ENCODE data around the gene RPP38.

The RPP38 gene

DNA sequence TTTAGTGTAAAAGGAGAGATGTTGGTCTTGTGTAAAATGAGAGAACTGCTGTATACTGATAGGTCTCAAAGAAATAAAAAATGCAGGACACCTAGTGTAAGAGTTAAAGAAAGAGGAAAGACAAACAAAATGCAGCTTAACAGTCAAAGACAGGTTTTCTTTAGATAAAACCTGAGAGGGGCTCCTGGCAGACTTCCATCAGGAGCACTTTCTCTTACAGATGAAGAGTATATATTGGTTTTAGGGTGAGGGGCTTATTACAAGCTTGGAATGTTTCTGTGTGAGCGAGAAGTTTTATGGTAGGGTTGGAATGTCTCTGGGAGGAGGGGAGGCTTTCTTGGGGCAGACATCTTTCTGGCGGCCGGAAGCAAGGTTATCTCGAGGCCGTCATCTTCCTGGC is 24.8 kb upstream of the RPP38 start:
- Histone ChIP-seq H3K9me3 (ENCODE audit: control insufficient read depth in 2 of 2, low read length in 2 of 2) (no peaks in the 10 kb centered on the region), H3K27me3 (ENCODE audit: control insufficient read depth in 2 of 2, insufficient read depth in 2 of 2, low read length in 2 of 2) (no peaks in the 10 kb centered on the region), H3K4me1 (ENCODE audit: control insufficient read depth in 2 of 2, insufficient read depth in 2 of 2, low read length in 2 of 2) (no peaks in the 10 kb centered on the region), H3K27ac (ENCODE audit: low read depth in 2 of 2, low read length in 2 of 2) (no peak overlapping the region), H3K36me3 (ENCODE audit: control insufficient read depth in 2 of 2, insufficient read depth in 2 of 2, low read length in 2 of 2) (no peaks in the 10 kb centered on the region), H3K9ac (ENCODE audit: low read depth in 1 of 2, low read length in 2 of 2) (no peak overlapping the region), H3K4me3 (ENCODE audit: low read length in 2 of 2) (no peak overlapping the region)

DNA sequence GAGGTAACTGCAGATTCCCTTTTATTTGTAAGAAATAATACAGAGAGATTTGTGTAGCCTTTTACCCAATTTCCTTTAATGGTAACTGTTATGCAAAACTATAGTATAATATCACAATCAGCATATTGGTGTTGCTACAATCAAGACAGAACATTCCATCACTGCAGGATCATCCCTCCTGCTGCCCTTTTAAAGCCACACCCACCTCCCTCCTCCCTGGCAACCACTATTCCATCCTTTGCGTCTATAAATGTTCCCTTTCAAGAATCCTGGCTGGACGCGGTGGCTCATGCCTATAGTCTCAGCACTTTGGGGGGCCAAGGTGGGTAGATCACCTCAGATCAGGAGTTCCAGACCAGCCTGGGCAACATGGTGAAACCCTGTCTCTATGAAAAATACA is 21.7 kb upstream of the RPP38 start:
- no peak overlapping the region for H3K27ac ChIP-seq (ENCODE audit: low read depth in 2 of 2, low read length in 2 of 2)
- no peaks in the 10 kb centered on the region for H3K4me1 ChIP-seq (ENCODE audit: control insufficient read depth in 2 of 2, insufficient read depth in 2 of 2, low read length in 2 of 2)
- H3K36me3 ChIP-seq (ENCODE audit: control insufficient read depth in 2 of 2, insufficient read depth in 2 of 2, low read length in 2 of 2) = no peaks in the 10 kb centered on the region
- no peak overlapping the region for H3K4me3 ChIP-seq (ENCODE audit: low read length in 2 of 2)
- no peak overlapping the region for H3K9ac ChIP-seq (ENCODE audit: low read depth in 1 of 2, low read length in 2 of 2)
- no peaks in the 10 kb centered on the region for H3K27me3 ChIP-seq (ENCODE audit: control insufficient read depth in 2 of 2, insufficient read depth in 2 of 2, low read length in 2 of 2)
- H3K9me3 ChIP-seq (ENCODE audit: control insufficient read depth in 2 of 2, low read length in 2 of 2) = no peaks in the 10 kb centered on the region

DNA sequence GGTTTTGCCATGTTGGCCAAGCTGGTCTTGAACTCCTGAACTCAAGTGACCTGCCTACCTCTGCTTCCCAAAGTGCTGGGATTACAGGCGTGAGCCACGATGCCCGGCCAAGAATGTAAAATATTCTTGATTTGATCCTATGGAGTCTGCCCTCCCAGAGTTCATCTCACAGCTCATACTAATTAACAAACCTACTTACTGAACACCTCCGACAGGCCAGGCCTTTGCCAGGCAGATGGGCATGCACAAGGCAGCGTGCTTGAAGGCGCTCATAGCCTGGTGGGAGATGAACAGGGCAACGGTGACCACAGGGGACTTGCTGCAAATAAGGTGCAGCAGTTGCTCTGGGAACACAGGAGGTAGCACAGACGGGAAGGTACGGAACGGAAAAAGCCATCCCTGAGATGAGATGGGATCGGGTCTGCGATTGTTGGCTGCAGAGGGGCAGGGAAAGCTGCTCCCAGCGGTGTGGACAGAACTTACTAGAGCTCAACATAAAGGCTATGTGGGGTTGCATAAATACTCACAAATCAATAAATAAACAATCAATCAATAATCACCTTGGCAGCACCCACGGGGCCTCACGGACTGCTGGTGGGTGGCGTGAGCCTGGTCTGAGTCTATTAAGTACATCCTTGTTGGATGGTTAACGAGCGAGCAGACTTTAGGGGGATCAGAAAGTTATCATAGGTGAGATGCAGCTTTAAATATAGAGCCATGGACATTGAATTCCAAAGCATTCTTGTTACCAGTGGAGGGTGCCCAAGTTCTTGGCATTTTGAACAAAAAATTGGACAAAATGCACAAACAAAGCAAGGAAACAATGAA is 13.3 kb upstream of the RPP38 start:
- no peaks in the 10 kb centered on the region for H3K27me3 ChIP-seq (ENCODE audit: control insufficient read depth in 2 of 2, insufficient read depth in 2 of 2, low read length in 2 of 2)
- no peak overlapping the region for H3K27ac ChIP-seq (ENCODE audit: low read depth in 2 of 2, low read length in 2 of 2)
- no peaks in the 10 kb centered on the region for H3K9me3 ChIP-seq (ENCODE audit: control insufficient read depth in 2 of 2, low read length in 2 of 2)
- H3K4me1 ChIP-seq (ENCODE audit: control insufficient read depth in 2 of 2, insufficient read depth in 2 of 2, low read length in 2 of 2) = peaks cover 6% of the 10 kb centered on the region in 2 donors
- no peaks in the 10 kb centered on the region for H3K36me3 ChIP-seq (ENCODE audit: control insufficient read depth in 2 of 2, insufficient read depth in 2 of 2, low read length in 2 of 2)
- H3K4me3 ChIP-seq (ENCODE audit: low read length in 2 of 2) = peak overlapping the region; percentile 61 to 65
- peak overlapping the region; percentile 18 to 20 for H3K9ac ChIP-seq (ENCODE audit: low read depth in 1 of 2, low read length in 2 of 2)

DNA sequence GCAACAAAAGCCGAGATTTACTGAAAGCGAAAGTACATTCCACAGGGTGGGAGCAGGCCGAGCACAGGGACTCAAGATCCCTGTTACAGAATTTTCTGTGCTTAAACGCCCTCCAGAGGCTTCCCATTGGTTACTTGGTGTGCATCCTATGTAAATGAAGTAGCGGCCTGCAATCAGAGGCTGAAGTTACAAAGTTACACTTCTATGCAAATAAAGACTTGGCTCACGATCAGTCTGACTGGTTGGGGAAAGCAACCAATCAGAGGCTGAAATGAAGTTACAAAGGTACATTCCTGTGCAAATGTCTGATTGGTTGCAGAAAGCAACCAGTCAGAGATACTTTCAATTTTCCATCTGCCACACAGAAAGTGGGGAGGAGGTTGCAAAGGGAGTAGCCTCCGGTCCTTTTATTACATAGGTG is 12.6 kb upstream of the RPP38 start:
- Histone ChIP-seq H3K4me3 (ENCODE audit: low read length in 2 of 2) (peak overlapping the region; percentile 61 to 65), H3K9me3 (ENCODE audit: control insufficient read depth in 2 of 2, low read length in 2 of 2) (no peaks in the 10 kb centered on the region), H3K4me1 (ENCODE audit: control insufficient read depth in 2 of 2, insufficient read depth in 2 of 2, low read length in 2 of 2) (peaks cover 6% of the 10 kb centered on the region in 2 donors), H3K27me3 (ENCODE audit: control insufficient read depth in 2 of 2, insufficient read depth in 2 of 2, low read length in 2 of 2) (no peaks in the 10 kb centered on the region), H3K9ac (ENCODE audit: low read depth in 1 of 2, low read length in 2 of 2) (peak overlapping the region in 1 of 2 donors; percentile 18), H3K27ac (ENCODE audit: low read depth in 2 of 2, low read length in 2 of 2) (no peak overlapping the region), H3K36me3 (ENCODE audit: control insufficient read depth in 2 of 2, insufficient read depth in 2 of 2, low read length in 2 of 2) (no peaks in the 10 kb centered on the region)

DNA sequence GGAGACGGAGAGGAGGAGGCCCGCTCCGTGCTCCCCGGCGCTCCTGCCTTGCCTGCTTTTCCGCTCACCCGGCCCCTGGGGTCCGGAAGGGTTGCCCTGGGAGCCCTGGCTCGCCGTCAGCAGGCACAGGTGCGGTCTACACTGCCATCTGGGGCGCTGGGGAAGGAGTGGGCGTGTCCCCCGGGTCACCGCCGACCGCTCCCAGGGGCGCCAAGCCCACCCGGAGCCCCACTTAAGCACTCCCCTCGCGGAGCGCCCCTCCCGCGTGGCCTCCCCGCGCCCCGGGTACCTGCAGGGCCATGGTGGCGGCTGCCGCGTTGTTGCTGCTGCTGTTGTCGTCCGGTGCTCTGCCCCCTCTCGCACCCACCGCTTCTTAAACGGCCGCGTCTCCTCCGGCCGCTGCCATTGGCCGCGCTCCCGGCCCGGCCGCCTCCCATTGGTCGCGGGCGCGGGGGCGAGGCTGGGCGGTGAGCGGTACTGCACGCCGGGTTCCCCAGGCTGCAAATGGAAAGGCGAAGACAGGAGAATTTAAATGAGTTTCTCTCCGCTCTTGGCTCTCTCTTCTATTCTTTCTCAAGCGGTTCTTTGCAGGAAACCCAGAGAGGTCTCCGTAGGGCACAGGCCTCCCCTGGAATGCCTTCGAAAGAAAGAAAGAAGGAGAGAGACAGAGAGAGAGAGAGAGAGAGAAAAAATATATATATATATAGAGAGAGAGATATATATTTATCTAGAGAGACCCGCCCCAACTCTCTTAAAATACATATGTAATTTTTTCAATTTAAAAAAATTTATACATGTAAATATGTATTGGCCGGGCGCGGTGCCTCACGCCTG is 8.5 kb upstream of the RPP38 start, which contains the start of gene ACBD7:
Gene ACBD7 (minus strand): TSS at position 349 of the 834 bp plus-strand sequence. CDS start 48 bp downstream, at position 301.
- H3K27me3 ChIP-seq (ENCODE audit: control insufficient read depth in 2 of 2, insufficient read depth in 2 of 2, low read length in 2 of 2) = no peaks in the 10 kb centered on the region
- H3K9ac ChIP-seq (ENCODE audit: low read depth in 1 of 2, low read length in 2 of 2) = peak within 1 kb of the TSS in 1 of 2 donors; percentile 53
- H3K27ac ChIP-seq (ENCODE audit: low read depth in 2 of 2, low read length in 2 of 2) = no peak within 1 kb of the TSS

DNA sequence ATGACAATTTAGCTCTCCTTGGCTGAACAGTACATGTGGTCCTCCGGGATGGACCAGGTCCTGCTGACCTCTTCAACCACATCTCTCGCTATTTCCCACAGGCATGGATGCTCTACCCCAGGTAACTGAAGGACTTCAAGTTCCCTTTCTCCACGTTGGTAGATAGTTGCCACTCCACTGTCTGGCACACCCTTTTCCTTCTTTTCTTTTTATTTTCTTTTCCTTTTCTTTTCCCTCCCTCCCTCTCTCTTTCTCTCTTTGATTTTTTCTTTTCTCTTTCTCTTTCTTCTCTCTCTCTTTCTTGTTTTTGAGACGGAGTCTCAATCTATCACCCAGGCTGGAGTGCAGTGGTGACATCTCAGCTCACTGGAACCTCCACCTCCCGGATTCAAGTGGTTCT is 5.7 kb upstream of the RPP38 start:
- Histone ChIP-seq H3K9me3 (ENCODE audit: control insufficient read depth in 2 of 2, low read length in 2 of 2) (no peaks in the 10 kb centered on the region), H3K27ac (ENCODE audit: low read depth in 2 of 2, low read length in 2 of 2) (no peak overlapping the region), H3K9ac (ENCODE audit: low read depth in 1 of 2, low read length in 2 of 2) (no peak overlapping the region), H3K4me1 (ENCODE audit: control insufficient read depth in 2 of 2, insufficient read depth in 2 of 2, low read length in 2 of 2) (peaks cover 3 to 8% of the 10 kb centered on the region in 2 donors), H3K4me3 (ENCODE audit: low read length in 2 of 2) (no peak overlapping the region), H3K27me3 (ENCODE audit: control insufficient read depth in 2 of 2, insufficient read depth in 2 of 2, low read length in 2 of 2) (no peaks in the 10 kb centered on the region), H3K36me3 (ENCODE audit: control insufficient read depth in 2 of 2, insufficient read depth in 2 of 2, low read length in 2 of 2) (no peaks in the 10 kb centered on the region)

More for the DNA sequence above, 8.5 kb upstream of the RPP38 start, which contains the start of gene ACBD7:
- peak within 1 kb of the TSS; percentile 65 to 71 for H3K4me3 ChIP-seq (ENCODE audit: low read length in 2 of 2)
- no peaks in the 10 kb centered on the region for H3K36me3 ChIP-seq (ENCODE audit: control insufficient read depth in 2 of 2, insufficient read depth in 2 of 2, low read length in 2 of 2)
- H3K4me1 ChIP-seq (ENCODE audit: control insufficient read depth in 2 of 2, insufficient read depth in 2 of 2, low read length in 2 of 2) = peaks cover 6% of the 10 kb centered on the region in 2 donors
- no peaks in the 10 kb centered on the region for H3K9me3 ChIP-seq (ENCODE audit: control insufficient read depth in 2 of 2, low read length in 2 of 2)

DNA sequence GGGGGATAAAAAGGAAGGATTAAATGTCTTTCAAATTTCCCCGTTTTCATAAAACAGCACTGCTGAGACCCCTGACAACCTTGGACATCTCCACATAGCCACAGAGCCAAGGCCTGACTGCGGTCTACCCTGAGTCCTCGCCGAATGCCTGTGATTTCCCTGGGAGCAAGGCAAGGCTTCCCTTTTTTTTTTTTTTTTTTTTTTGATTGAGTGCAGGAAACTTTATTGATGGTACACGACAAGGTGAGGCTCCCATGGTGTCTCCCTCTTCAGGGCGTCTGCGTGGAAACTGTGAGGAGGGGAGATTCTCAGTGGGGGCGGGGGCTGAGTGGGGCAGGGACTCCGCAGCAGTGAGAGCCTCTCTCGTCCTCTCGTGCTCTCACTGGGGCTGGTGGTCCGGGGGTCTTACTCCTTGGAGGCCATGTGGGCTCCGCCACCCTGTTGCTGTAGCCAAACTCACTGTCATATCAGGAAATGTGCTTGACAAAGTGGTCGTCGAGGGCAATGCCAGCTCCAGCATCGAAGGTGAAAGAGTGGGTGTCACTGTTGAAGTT is 4.2 kb upstream of the RPP38 start:
- H3K27ac ChIP-seq (ENCODE audit: low read depth in 2 of 2, low read length in 2 of 2) = no peak overlapping the region
- H3K4me1 ChIP-seq (ENCODE audit: control insufficient read depth in 2 of 2, insufficient read depth in 2 of 2, low read length in 2 of 2) = peaks cover 7 to 12% of the 10 kb centered on the region in 2 donors
- no peaks in the 10 kb centered on the region for H3K27me3 ChIP-seq (ENCODE audit: control insufficient read depth in 2 of 2, insufficient read depth in 2 of 2, low read length in 2 of 2)
- no peak overlapping the region for H3K9ac ChIP-seq (ENCODE audit: low read depth in 1 of 2, low read length in 2 of 2)
- H3K36me3 ChIP-seq (ENCODE audit: control insufficient read depth in 2 of 2, insufficient read depth in 2 of 2, low read length in 2 of 2) = no peaks in the 10 kb centered on the region
- no peak overlapping the region for H3K4me3 ChIP-seq (ENCODE audit: low read length in 2 of 2)
- no peaks in the 10 kb centered on the region for H3K9me3 ChIP-seq (ENCODE audit: control insufficient read depth in 2 of 2, low read length in 2 of 2)

DNA sequence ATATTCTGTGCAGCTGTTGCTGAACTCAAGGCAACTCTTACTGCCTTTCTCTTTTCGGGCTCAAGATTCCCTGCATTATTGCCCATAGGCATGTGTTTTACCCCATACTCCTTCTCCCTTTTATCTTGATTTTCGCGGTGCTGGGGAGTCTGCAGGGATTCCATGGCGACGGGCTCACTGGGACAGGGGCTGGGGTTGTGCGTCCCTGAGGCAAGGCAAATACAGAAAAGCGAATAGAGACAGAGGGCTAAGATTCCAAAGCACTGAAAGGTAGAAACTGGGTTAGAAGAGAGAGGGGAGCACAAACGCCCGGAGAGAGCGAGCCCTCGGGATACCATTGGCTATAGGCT is 519 bp upstream of the RPP38 start:
- Histone ChIP-seq H3K9ac (ENCODE audit: low read depth in 1 of 2, low read length in 2 of 2) (peak overlapping the region; percentile 88 to 93), H3K4me1 (ENCODE audit: control insufficient read depth in 2 of 2, insufficient read depth in 2 of 2, low read length in 2 of 2) (peaks cover 23 to 25% of the 10 kb centered on the region in 2 donors), H3K27ac (ENCODE audit: low read depth in 2 of 2, low read length in 2 of 2) (peak overlapping the region in 1 of 2 donors; percentile 97), H3K9me3 (ENCODE audit: control insufficient read depth in 2 of 2, low read length in 2 of 2) (no peaks in the 10 kb centered on the region), H3K27me3 (ENCODE audit: control insufficient read depth in 2 of 2, insufficient read depth in 2 of 2, low read length in 2 of 2) (no peaks in the 10 kb centered on the region), H3K4me3 (ENCODE audit: low read length in 2 of 2) (peak overlapping the region; percentile 92 to 94), H3K36me3 (ENCODE audit: control insufficient read depth in 2 of 2, insufficient read depth in 2 of 2, low read length in 2 of 2) (peaks cover 0 to 2% of the 10 kb centered on the region in 2 donors)

DNA sequence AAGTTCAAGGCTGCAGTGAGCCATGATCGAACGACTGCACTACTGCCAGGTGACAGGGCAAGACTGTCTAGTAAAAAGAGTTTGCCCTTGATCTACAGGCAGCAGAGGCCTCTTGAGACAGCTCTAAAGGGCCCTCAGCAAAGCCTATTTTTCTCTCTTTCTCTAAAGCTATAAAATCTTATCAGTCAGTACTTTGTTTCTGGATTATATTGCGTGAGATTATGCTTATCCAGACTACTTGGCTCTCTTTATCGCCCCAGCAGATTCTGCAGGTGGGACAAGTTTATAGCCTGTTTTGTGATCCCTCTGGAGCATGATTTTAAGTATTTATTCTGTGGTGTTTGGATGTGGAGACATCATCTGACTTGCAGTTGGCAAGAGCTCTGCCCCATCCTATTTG is 2.7 kb downstream of the RPP38 start:
- H3K27me3 ChIP-seq (ENCODE audit: control insufficient read depth in 2 of 2, insufficient read depth in 2 of 2, low read length in 2 of 2) = no peaks in the 10 kb centered on the region
- H3K9me3 ChIP-seq (ENCODE audit: control insufficient read depth in 2 of 2, low read length in 2 of 2) = no peaks in the 10 kb centered on the region
- H3K36me3 ChIP-seq (ENCODE audit: control insufficient read depth in 2 of 2, insufficient read depth in 2 of 2, low read length in 2 of 2) = peaks cover 13 to 26% of the 10 kb centered on the region in 2 donors
- H3K4me3 ChIP-seq (ENCODE audit: low read length in 2 of 2) = no peak overlapping the region
- peaks cover 23 to 25% of the 10 kb centered on the region in 2 donors for H3K4me1 ChIP-seq (ENCODE audit: control insufficient read depth in 2 of 2, insufficient read depth in 2 of 2, low read length in 2 of 2)
- no peak overlapping the region for H3K9ac ChIP-seq (ENCODE audit: low read depth in 1 of 2, low read length in 2 of 2)
- no peak overlapping the region for H3K27ac ChIP-seq (ENCODE audit: low read depth in 2 of 2, low read length in 2 of 2)

DNA sequence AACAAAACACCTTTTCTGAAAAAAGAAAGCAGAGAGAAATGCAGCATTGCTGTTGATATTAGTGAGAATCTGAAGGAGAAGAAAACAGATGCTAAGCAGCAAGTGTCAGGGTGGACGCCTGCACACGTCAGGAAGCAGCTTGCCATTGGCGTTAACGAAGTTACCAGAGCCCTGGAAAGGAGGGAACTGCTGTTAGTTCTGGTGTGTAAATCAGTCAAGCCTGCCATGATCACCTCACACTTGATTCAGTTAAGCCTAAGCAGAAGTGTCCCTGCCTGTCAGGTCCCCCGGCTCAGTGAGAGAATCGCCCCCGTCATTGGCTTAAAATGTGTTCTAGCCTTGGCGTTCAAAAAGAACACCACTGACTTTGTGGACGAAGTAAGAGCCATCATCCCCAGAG is 6.4 kb downstream of the RPP38 start:
- Histone ChIP-seq H3K27ac (ENCODE audit: low read depth in 2 of 2, low read length in 2 of 2) (no peak overlapping the region), H3K4me3 (ENCODE audit: low read length in 2 of 2) (no peak overlapping the region), H3K9ac (ENCODE audit: low read depth in 1 of 2, low read length in 2 of 2) (no peak overlapping the region), H3K36me3 (ENCODE audit: control insufficient read depth in 2 of 2, insufficient read depth in 2 of 2, low read length in 2 of 2) (peaks cover 19 to 35% of the 10 kb centered on the region in 2 donors), H3K4me1 (ENCODE audit: control insufficient read depth in 2 of 2, insufficient read depth in 2 of 2, low read length in 2 of 2) (peaks cover 13 to 16% of the 10 kb centered on the region in 2 donors), H3K27me3 (ENCODE audit: control insufficient read depth in 2 of 2, insufficient read depth in 2 of 2, low read length in 2 of 2) (no peaks in the 10 kb centered on the region), H3K9me3 (ENCODE audit: control insufficient read depth in 2 of 2, low read length in 2 of 2) (no peaks in the 10 kb centered on the region)

Data from mucosa of rectum (tissue), 2 donors.